Measurements from ENCODE around the gene MYLK. TPM values are rescaled to one million over a fixed set of nuclear protein-coding genes. Genes with fewer than 3 reads are reported as not detected.

The MYLK gene
- total and polyA plus RNA-seq, 7 donors = 3.2 to 13.7 (median 5.8) TPM

- DNase-seq = no peak
- intact Hi-C loops (cut with DNase I) = no loop called here
- Histone ChIP-seq H3K4me1 (no peaks in the 10 kb centered on the region), H3K4me3 (no peak overlapping the region), H3K27me3 (ENCODE audit: insufficient read depth in 3 of 3, low read length in 2 of 3) (no peaks in the 10 kb centered on the region), H3K27ac (no peak overlapping the region), H3K9me3 (no peaks in the 10 kb centered on the region), H3K36me3 (ENCODE audit: insufficient read depth in 1 of 2, low read depth in 1 of 2) (no peaks in the 10 kb centered on the region)
- TF ChIP-seq CTCF (IDR thresholded peaks at IDR 0.05) = no peak
- no peak for ATAC-seq
- 94 to 95% (median 94%) methylated on average over 1 of the region's 1 CpG for WGBS, 3 donors
These were observed 138.8 kb downstream of the MYLK start for GRCh38 chr3:123745184-123745855.

GRCh38 chr3:123744064-123744463, 140.1 kb downstream of the MYLK start:
- DNase-seq (no peak), ATAC-seq (no peak)
- no peaks in the 10 kb centered on the region for H3K4me1 ChIP-seq
- TF ChIP-seq CTCF (IDR thresholded peaks at IDR 0.05) = no peak
- no peak overlapping the region for H3K4me3 ChIP-seq
- H3K9me3 ChIP-seq = no peaks in the 10 kb centered on the region
- H3K27ac ChIP-seq = no peak overlapping the region
- H3K36me3 ChIP-seq (ENCODE audit: insufficient read depth in 1 of 2, low read depth in 1 of 2) = no peaks in the 10 kb centered on the region
- intact Hi-C loops (cut with DNase I) = no loop called here
- WGBS, 3 donors = 95 to 96% (median 96%) methylated on average over 6 of the region's 6 CpGs
- no peaks in the 10 kb centered on the region for H3K27me3 ChIP-seq (ENCODE audit: insufficient read depth in 3 of 3, low read length in 2 of 3)

GRCh38 chr3:123743121-123743520, 141.0 kb downstream of the MYLK start:
- ATAC-seq (no peak), DNase-seq (no peak)
- no peak for TF ChIP-seq CTCF (IDR thresholded peaks at IDR 0.05)
- Histone ChIP-seq H3K4me3 (no peak overlapping the region), H3K4me1 (no peaks in the 10 kb centered on the region), H3K9me3 (no peaks in the 10 kb centered on the region), H3K27me3 (ENCODE audit: insufficient read depth in 3 of 3, low read length in 2 of 3) (no peaks in the 10 kb centered on the region), H3K36me3 (ENCODE audit: insufficient read depth in 1 of 2, low read depth in 1 of 2) (no peaks in the 10 kb centered on the region), H3K27ac (no peak overlapping the region)
- intact Hi-C loops (cut with DNase I) = no loop called here

GRCh38 chr3:123741041-123741511, 143.1 kb downstream of the MYLK start:
- H3K27ac ChIP-seq = no peak overlapping the region
- no peaks in the 10 kb centered on the region for H3K27me3 ChIP-seq (ENCODE audit: insufficient read depth in 3 of 3, low read length in 2 of 3)
- H3K4me3 ChIP-seq = no peak overlapping the region
- WGBS, 3 donors = 92 to 96% (median 95%) methylated on average over 3 of the region's 3 CpGs
- DNase-seq (no peak), ATAC-seq (no peak)
- TF ChIP-seq CTCF (IDR thresholded peaks at IDR 0.05) = no peak
- H3K9me3 ChIP-seq = no peaks in the 10 kb centered on the region
- H3K4me1 ChIP-seq = no peaks in the 10 kb centered on the region
- H3K36me3 ChIP-seq (ENCODE audit: insufficient read depth in 1 of 2, low read depth in 1 of 2) = no peaks in the 10 kb centered on the region
- intact Hi-C loops (cut with DNase I) = no loop called here

GRCh38 chr3:123740391-123740822, 143.7 kb downstream of the MYLK start:
- DNase-seq (no peak), ATAC-seq (peak in 2 of 4 donors; percentile 30 to 51)
- no peaks in the 10 kb centered on the region for H3K9me3 ChIP-seq
- no peaks in the 10 kb centered on the region for H3K36me3 ChIP-seq (ENCODE audit: insufficient read depth in 1 of 2, low read depth in 1 of 2)
- no peaks in the 10 kb centered on the region for H3K27me3 ChIP-seq (ENCODE audit: insufficient read depth in 3 of 3, low read length in 2 of 3)
- TF ChIP-seq CTCF (IDR thresholded peaks at IDR 0.05) = no peak
- 89 to 91% (median 91%) methylated on average over 6 of the region's 6 CpGs for WGBS, 3 donors
- no peak overlapping the region for H3K27ac ChIP-seq
- H3K4me3 ChIP-seq = no peak overlapping the region
- H3K4me1 ChIP-seq = no peaks in the 10 kb centered on the region
- intact Hi-C loops (cut with DNase I) = no loop called here
